Activated CD4-positive, alpha-beta T cell treated with anti-CD3 and anti-CD28 coated beads, Interleukin-2, Interleukin-4, amounts not matched to agents 100 ng/mL and 50 ng/mL, durations not matched to agents 16 hours and 8 hours (primary cell): ENCODE measurements around the gene CHD9.
A peak's percentile ranks its signal among the peaks of the same experiment; 100 is the strongest.

Source experiments
- DNase-seq: peaks from one replicate; pipeline ENCODE4 v3.0.0-alpha.2; 2020; ENCODE audit warnings: low spot score

CHD9 gene

DNA sequence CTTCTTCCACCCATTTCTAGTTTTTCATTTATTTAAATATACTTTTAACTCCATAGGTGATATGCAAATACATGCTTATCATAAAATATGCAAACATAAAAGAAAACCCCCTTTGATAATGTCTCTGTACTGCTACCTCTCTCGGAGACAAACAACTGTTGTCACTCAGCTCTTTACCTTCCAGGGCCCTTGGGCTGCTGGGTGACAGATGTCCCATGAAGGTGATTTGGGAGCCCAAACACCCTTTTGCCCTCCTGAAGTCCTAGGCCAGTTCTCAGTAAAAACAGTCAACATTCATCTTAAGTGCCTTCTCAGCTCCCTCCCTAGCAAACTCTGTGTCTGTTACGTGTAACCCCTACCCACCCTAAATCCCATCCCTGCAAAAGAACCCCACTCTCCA lies 37.5 kb downstream of the CHD9 start:
- no peak for DNase-seq

DNA sequence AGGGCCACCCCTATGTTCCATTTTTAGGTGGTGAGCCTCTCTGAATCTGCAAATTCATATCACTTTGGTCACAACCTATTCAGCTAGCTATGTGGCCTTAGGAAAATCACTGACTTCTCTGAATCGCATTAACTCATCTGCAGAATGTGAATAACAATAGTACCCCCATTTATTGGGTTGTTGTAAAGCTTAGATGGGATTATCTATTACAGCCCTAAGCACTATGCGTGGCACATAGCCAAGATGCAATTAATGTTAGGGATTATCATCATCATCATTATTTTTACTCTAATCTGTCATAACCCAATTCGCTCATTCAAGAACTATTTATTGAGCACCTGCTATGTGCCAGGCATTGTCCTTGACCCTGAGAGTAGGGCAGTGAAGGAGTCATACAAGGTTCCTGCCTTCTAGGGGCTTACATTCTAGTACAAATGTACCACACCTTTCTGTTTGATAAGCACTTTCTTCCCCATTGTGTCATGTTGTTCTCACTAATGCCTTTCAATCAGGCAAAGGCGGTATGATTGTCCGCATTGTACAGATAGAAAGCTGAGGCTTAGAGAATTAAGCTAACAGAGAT lies 38.5 kb downstream of the CHD9 start:
- no peak for DNase-seq

GRCh38 chr16:53094013-53094630 lies 39.3 kb downstream of the CHD9 start:
- no peak for DNase-seq

DNA sequence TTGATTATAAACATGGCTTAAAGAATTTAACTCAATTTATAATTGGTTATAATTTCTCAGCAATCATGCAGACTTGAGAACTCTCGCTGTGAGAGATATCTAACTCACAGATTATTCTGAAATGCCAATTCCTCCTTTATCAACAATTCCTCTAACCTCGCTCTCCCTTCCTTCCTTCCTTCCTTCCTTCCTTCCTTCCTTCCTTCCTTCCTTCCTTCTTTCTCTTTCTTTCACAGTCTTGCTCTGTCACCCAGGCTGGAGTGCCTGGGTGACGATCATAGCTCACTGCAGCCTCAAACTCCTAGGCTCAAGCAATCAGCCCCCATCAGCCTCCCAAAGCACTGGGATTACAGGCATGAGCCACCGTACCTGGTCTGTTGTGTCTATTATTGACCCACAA lies 42.4 kb downstream of the CHD9 start:
- DNase-seq, result no peak

DNA sequence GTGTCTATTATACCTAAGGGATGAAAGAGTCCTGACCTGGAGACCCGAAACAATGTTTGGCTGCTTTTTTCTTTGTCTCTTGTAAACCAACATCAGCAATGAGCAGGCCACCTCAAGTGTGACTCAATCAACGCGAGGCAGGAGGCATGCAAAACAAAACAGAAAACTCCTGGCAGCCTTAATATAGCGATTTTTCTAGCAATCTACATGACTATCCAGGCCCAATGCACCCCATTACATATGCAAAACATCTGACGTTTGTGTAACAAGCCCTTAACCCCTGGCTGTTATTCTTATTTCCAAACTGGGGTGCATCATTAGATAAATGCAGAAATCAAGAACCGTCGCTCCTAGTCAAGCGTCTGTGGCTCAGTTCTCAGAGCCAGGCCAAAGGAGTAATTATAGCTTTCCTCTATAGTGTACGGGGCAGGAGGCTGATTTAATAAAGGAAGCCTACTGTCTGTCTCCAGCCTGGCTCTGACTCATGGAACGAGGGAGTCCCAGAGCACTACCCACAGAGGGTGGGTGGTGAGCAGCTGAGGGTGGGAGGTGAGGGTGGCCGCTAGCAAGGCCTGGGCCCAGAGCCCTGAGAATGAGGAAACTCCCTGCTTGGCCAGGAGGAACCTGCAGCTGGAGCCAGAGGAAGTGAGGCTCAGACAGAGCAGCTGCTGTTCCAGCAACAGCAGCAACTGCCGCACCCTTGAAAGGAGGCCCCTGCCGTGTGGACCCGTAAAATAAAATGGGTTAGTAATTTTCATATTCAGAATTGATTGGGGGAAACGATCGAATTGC lies 43.9 kb downstream of the CHD9 start:
- DNase-seq, result peak; percentile 38

DNA sequence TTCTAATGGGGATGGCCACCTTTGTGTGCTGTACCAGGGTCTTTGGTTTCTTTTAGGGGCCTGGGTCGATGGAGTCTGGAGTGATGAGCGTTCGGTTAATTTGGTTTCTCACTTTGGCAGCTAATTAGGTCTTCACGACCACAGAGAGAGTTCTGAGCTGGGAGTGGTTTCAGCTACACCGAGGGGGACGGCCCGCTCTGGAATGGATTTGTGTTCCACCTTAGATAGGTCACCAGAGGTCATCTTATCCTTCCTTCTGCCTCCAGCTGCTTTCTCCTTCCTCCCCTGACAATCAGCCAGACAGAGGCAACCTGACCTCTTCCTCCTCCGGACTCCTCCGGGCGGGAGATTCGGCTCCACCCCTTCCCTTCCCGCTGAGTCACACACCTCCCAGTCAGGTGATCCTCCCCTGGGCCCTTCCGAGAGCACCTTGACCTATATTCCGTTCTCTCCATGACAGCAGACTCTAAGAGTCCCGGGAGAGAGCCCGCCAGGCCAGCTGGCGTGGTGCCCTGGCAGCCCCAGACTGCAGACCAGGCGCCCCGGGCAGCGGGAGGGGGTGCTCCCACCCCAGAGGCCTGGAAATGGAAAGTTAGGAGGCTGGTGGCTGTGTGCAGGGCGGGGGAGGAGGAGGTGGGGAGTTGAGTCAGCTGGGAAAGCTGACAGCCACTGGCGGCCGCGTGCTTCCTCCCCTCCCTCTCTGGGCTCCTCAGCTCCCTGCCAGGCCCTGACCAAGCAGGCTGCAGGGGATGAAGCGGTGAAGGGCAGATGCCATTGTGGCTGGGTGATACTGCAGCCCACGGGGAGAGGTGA lies 44.7 kb downstream of the CHD9 start:
- DNase-seq, result peak; percentile 73

DNA sequence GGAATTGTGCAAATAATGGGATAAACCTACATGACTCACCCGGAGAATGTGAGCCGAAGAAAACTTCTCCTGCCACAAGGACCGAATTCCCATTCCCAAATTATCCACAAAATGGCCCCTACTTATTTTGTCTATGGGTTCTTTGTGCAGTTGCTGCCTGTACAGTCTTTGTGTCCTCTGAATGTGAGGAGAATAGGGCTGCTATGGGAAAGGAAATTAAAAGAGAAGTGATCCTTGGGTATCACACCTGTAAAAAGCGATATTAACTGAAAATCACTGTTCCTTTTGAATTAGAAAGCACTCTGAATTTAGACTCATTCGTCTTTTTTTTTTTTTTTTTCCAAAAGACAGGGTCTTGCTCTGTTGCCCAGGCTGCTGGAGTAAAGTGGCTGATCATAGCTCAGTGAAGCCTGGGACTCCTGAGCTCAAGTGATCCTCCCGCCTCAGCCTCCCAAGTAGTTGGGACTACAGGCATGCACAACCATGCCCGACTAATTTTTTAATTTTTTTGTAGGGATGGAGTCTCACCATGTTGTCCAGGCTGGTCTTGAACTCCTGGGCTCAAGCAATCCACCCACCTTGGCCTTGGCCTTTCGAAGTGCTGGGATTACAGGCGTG lies 45.4 kb downstream of the CHD9 start:
- DNase-seq, result no peak

- DNase-seq, result no peak
Measured at GRCh38 chr16:53100889-53101288, 46.1 kb downstream of the CHD9 start.

- no peak for DNase-seq
Measured at GRCh38 chr16:53103811-53104210, 49.0 kb downstream of the CHD9 start.

DNA sequence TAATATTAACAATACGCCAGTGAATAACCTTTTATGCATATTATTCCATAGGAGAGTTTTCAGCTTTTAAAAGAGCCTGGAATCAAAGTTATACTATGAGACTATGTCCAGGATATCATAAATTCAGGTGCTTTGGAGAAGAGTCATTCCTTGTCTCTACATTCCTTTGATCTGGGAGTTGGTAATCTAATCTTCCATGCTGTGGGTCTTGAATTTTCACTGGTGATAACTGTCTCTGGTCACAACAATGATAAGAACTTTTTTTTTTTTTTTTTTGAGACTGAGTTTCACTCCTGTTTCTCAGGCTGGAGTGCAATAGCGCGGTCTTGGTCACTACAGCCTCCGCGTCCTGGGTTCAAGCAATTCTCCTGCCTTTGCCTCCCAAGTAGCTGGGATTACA lies 50.8 kb downstream of the CHD9 start:
- no peak for DNase-seq

- no peak for DNase-seq
Measured at GRCh38 chr16:53111078-53111791, 56.4 kb downstream of the CHD9 start.

- DNase-seq, result no peak
Measured at GRCh38 chr16:53112015-53112414, 57.2 kb downstream of the CHD9 start.

GRCh38 chr16:53115047-53115446 lies 60.3 kb downstream of the CHD9 start:
- DNase-seq, result no peak

- no peak for DNase-seq
Measured at GRCh38 chr16:53115773-53116172, 61.0 kb downstream of the CHD9 start.

DNA sequence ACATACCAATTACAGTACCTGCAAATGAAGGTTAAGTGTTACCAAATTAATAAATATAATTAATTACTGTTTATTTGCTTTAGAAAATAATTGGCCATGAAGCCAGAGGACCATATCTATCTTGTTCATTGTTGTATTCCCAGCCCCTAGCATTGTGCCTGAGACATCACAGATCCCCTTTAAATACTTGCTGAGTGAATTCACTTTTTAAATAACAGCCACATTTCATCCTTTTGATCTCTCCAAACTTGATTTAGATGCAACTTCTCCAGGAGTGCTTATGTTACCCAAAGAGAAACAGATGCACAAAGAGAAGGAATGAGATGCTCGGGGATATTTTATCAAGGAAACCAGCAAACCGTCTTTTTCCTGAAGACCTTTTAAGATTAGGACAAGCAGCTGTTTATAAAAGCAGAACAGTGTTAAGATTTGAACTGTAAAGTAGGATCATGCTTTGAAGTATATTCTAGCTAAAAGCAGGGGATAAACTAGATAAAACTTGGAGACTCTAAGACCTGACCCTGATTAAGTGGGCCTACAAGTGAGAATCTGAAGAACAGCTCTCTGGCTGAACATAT lies 66.3 kb downstream of the CHD9 start:
- DNase-seq, result no peak

DNA sequence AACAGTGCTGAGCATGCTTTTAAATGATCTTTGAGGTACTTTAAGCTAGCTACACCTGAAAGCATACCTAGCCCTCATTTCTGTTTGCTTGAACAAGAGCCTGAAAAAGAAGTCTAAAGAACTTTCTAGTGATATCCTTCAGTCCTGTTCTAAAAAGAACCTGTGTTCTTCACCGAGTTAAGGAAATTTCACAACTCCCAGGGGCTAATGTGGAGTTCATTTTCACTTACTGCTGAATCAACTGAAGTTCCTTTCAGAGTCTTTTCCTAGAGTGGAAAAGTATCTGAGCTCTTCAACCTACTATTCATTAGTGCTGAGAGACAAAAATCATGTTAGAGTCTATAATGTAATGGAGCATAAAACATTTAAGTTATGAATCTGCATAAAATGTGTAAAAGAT lies 66.9 kb downstream of the CHD9 start:
- DNase-seq, result no peak

DNA sequence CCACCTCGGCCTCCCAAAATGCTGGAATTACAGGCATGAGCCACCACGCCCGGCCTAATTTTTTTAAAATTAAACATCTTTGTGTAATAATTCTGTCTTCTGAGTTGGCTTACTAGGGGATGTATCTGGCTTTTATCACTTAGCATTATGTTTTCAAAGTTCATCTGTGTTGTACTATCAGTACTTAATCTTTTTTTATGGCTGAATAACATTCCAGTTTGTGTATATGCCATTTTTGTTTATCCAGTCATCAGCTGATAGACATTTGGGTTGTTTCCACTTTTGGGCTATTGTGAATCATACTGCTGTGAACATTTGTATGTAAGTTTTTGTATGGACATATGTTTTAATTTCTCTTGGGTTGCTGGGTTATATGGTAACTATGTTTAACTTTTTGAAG lies 69.0 kb downstream of the CHD9 start:
- DNase-seq, result no peak

DNA sequence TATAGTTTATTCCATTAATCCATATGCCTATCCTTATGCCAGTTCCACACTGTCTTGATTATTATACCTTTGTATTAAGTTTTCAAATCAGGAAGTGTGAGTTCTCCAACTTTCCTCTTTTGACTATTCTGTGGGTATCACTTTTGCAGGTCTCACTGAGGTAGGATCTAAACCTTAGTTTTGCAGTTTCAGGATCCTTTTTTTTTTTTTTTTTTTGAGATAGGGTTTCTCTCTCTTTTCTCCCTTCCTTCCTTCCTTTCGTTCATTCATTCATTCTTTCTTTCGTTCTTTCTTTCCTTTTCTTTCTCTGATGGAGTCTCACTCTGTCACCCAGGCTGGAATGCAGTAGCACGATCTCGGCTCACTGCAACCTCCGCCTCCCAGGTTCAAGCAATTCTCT lies 71.6 kb downstream of the CHD9 start:
- DNase-seq, result no peak

DNA sequence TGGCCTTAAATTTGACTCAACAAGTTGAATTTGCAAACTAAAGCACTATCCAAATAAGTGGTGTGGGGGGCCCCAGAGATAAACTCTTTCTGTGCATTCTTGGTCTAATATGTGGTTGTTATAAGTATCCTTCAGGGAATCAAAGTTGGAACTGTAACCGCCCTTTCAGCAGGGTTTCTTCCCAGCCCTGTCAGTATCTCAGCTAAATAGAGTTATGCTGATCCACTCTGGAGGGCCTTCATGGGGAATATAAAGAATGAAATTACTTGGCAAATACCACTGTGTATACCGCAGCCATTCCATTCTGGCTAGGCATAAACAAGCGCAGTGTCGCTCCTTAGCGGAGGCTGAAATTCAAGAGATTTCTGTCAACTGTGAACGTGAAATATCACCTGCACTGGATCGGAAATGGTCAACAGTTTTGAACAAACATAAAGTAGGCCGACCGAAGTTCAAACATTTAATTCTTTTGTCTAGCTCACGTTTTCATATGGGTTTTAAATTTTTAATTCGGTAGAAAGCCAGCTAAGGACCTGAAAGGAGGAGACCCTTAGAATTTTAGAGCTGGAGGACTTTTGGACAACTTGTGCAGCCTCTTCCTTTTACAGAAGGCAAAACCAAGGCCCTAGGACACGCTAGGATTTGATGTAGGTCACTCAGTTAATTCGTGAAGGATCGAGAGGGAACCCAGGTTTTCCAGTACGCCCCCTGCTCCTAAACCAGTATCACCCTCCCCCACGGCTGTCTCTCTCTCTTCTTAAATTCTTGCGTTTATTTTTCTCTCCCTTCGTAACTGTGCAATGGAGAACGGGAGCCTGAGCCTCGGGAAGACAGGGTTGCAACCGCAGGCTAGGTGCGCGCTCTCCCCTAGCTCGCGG lies 74.7 kb downstream of the CHD9 start:
- DNase-seq, result no peak
